NCI-H446 treated with DMSO at 0.1 percent for 48 hours (cell line): ENCODE results near the gene MLNR.

ENCODE experiments used
- DNase-seq: peaks from one replicate; lab custom pipeline; 2025; lab: John Stamatoyannopoulos, UW

The MLNR gene

GRCh38 chr13:49225223-49226042 is 5.3 kb downstream of the MLNR start:
- no peak for DNase-seq

- DNase-seq: no peak
Measured at GRCh38 chr13:49226613-49227012, 6.5 kb downstream of the MLNR start.

GRCh38 chr13:49234741-49235140 is 14.6 kb downstream of the MLNR start:
- DNase-seq: no peak

- DNase-seq: no peak
Measured at GRCh38 chr13:49235856-49236431, 15.8 kb downstream of the MLNR start.

GRCh38 chr13:49238621-49239020 is 18.5 kb downstream of the MLNR start:
- no peak for DNase-seq

GRCh38 chr13:49240017-49240416 is 19.9 kb downstream of the MLNR start:
- DNase-seq: no peak

GRCh38 chr13:49241296-49241695 is 21.2 kb downstream of the MLNR start:
- DNase-seq: no peak

GRCh38 chr13:49245101-49245500 is 25.0 kb downstream of the MLNR start:
- DNase-seq: no peak

- DNase-seq: no peak
Measured at GRCh38 chr13:49246850-49247642, 26.9 kb downstream of the MLNR start.

GRCh38 chr13:49247643-49248621 is 27.8 kb downstream of the MLNR start, which contains the start of gene CDADC1:
Gene CDADC1, plus strand, starts transcription at chr13:49247925. Its CDS starts 113 bp downstream, at chr13:49248038.
- peak; percentile 75 for DNase-seq

GRCh38 chr13:49248622-49249002 is 28.5 kb downstream of the MLNR start:
- DNase-seq: no peak

- DNase-seq: no peak
Measured at GRCh38 chr13:49251326-49251725, 31.2 kb downstream of the MLNR start.

GRCh38 chr13:49253310-49253709 is 33.2 kb downstream of the MLNR start:
- no peak for DNase-seq

GRCh38 chr13:49254007-49254406 is 33.9 kb downstream of the MLNR start:
- DNase-seq: no peak

- no peak for DNase-seq
Measured at GRCh38 chr13:49256841-49257240, 36.7 kb downstream of the MLNR start.

- no peak for DNase-seq
Measured at GRCh38 chr13:49258089-49258796, 38.1 kb downstream of the MLNR start.

GRCh38 chr13:49259586-49259985 is 39.4 kb downstream of the MLNR start:
- no peak for DNase-seq

GRCh38 chr13:49262634-49263033 is 42.5 kb downstream of the MLNR start:
- DNase-seq: no peak

GRCh38 chr13:49265822-49266221 is 45.7 kb downstream of the MLNR start:
- no peak for DNase-seq

GRCh38 chr13:49271264-49271663 is 51.1 kb downstream of the MLNR start:
- no peak for DNase-seq
